Measurements from ENCODE around the gene ECE1.
"Not testable (repeated sequence)": the region's sequence is repeated elsewhere in the genome, so short reads cannot be mapped to it uniquely, and the experiment has no call there.

Gene ECE1

DNA sequence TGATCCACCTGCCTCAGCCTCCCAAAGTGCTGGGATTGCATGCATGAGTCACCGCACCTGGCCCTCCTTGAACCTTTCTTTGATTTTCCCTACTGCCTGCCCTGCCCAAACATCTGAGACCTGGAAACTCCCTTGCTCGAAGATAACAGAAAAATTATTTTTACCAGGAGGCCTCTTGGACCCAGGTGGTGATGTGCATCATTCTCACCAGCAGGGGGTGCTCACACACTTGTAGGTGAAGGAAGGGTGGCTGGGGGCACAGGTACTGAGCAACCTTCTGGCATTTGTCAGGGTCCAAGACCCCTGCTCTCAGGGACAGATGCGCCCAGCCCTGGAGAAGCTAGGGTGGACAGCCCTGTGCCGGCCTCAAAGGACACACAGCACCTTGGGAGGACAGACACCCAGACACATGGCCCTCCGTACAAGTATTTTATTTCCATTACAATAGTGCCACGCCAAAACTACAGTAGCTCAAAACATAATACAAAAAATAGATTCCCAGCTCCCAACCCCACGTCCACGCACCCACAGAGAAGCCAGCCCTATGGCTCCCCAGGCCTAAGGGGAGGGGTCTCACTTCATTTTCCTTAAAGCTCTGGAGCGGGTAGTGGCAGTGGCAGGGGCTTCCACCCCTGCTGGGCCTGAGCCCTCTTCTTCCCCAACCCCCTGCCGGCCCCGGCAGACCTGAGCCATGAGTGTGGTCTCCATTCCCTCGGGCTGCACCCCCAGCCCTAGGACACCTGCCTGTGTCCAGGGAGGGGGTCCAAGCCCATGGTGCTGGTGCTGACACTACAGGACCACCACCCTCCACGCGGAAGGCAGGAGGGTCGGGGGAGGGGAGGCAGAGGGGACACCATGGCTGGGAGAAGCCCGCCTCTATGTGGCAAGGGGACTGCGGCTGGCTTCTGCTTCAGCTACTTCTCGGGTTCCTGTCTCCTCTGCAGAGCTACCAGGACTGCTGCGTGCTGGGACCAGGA, 73.1 kb downstream of the ECE1 start:
- FAIRE-seq: no peak

DNA sequence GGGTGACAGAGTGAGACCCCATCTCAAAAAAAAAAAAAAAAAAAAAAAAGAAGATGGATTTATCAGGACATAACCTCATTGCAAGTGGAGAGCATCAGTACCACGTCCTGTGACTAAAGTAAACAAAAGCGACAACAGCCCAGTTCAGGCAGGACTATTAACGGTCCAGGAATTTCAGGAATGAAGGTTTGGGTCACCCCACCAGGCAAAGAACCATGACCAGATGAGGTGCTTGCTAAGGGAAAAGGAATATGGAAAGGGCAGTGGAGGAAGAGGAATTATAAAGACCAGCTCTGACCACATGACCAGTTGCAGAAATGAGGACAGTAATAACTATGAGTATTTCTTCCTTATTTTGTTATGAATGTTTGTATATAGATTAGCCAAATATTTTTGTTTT, 78.1 kb downstream of the ECE1 start:
- FAIRE-seq: no peak

GRCh38 chr1:21208137-21208700, 82.0 kb downstream of the ECE1 start:
- not testable (repeated sequence) for FAIRE-seq

- FAIRE-seq: no peak
These were observed 84.1 kb downstream of the ECE1 start for GRCh38 chr1:21206117-21206516.

GRCh38 chr1:21205416-21205815, 84.8 kb downstream of the ECE1 start:
- FAIRE-seq: no peak

DNA sequence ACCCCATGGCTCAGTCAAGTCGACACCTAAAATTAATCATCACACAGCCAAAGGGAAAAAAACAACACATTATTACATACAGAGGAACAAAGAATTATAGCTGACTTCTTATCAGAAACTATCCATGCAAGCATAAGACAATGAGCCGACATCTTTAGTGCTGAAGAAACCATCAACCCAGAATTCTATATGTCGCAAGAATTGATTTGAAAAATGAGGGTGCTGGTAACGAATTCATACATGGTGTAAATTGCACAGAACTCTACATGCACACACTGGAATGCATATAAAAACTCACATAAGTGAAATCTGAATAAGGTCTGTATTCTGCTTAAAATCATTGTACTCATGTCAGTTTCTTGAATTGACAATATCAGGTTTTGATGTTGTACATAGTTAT, 88.6 kb downstream of the ECE1 start:
- FAIRE-seq: no peak

- not testable (repeated sequence) for FAIRE-seq
These were observed 89.0 kb downstream of the ECE1 start for GRCh38 chr1:21201238-21201637.

DNA sequence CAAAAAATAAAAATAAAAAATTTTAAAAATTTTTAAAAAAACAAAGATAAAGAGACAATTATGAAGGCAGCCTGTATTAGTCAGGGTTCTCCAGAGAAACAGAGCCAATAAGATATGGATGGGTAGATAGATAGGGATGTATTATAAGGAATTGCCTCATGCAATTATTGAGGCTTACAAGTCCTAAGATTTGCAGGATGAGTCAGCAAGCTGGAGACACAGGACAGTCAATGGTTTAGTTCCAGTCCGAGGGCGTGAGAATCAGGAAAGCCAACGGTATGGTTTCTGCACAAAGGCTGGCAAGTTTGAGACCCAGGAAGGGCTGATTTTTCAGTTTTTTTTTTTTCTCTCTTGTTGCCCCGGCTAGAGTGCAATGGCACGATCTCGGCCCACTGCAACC, 89.5 kb downstream of the ECE1 start:
- no peak for FAIRE-seq

DNA sequence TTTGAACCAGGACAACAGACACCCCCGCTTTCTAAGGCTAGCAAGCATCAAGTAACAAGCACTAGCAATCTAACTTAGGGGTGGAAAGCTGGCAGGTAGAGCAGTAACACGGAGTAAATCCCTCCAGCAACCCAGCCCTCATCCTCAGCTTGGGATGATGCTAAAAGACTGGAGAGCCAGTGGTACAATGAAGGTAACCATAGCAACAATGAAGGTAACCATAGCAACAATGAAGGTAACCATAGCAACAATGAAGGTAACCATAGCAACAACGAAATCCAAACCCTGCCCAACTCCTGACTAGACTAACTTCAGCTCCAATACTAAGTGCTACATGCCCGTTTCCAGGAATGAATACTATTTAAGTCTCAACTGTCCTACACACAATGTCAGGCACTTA, 91.3 kb downstream of the ECE1 start:
- no peak for FAIRE-seq

DNA sequence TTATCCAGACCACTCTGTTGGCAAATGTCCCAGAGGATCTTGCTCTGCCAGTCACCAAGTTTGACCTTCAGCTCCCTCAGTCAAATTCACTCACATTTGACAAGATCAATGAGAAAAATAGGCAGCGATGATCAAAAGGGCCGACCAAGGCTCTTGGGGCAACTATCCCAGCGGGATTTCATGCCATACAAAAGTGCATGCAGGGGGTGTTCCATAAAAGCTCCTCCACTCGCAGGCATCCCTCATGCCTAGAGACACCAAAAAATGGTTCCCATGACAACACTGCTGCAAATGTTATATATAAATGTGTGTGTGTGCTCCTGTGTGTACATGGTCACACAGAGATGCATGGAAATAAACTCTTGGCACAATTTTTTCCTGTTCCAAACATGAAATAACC, 97.4 kb downstream of the ECE1 start:
- FAIRE-seq: no peak

- FAIRE-seq: no peak
These were observed 98.0 kb downstream of the ECE1 start for GRCh38 chr1:21192284-21192683.

DNA sequence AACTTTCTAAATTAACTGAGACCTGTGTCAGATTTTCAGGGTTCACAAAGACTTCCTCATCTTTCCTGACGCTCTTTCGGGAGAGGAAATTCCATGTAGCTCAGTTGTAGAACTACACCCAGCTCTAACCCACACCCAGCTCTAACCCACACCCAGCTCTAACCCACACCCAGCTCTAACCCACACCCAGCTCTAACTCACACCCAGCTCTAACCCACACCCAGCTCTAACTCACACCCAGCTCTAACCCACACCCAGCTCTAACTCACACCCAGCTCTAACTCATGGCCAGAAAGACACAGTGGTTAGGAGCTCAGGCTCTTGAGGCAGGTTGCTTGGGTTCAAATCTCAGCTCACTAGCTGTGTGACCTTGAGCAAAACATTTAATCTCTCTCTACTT, 99.5 kb downstream of the ECE1 start:
- not testable (repeated sequence) for FAIRE-seq

DNA sequence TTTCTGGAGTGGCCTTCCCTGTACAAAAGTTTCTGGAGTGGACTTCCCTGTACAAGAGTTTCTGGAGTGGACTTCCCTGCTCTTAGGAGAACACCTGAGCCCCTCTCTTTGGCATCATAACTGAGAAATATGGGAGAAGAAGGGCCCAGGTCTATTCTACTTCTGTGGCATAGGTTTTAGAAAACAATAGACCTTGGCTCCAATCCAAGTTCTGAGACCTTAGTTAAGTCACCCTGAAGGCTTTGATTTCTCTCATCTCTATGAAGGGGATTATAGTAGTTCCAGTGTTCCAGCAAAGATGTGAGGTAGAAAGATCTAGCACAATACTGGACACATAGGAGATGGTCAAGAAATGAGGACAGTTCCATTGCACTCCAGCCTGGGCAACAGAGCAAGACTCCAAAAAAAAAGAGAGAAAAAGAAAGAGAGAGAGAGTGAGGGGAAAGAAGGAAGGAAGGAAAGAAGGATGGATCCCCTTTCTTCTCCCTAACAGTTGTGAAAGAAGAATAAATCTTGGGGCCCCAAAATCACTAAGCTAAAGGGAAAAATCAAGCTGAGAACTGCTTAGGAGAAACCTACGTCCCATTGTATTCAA, 100.3 kb downstream of the ECE1 start:
- no peak for FAIRE-seq

GRCh38 chr1:21189421-21189820, 100.8 kb downstream of the ECE1 start:
- no peak for FAIRE-seq

- no peak for FAIRE-seq
These were observed 102.0 kb downstream of the ECE1 start for GRCh38 chr1:21188235-21188634.

GRCh38 chr1:21185221-21185731, 105.0 kb downstream of the ECE1 start:
- no peak for FAIRE-seq

- FAIRE-seq: no peak
These were observed 106.0 kb downstream of the ECE1 start for GRCh38 chr1:21184276-21184675.

DNA sequence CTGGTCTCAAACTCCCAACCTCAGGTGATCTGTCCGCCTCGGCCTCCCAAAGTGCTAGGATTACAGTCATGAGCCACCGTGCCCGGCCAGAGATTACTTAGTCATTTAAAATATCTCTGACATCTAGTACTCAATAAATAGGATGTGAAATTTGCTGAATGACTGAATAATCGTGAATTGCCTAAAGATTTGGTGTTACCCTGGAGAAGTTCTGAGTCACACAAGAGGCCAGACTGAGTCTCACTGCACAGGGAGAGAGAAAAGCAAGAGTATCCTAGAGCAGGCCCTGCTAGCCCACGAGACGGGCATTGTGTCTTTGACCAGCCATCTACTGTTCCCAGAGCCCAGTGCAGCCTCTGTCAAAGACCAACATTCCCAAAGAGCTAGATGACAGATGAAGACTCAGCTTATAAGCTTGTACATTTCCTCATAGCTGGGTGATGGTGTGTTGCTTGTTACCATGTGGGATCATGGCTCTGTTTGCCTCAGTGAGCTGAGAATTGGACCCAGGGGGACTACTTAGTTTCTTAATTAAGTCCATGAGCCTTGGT, 108.0 kb downstream of the ECE1 start:
- no peak for FAIRE-seq

DNA sequence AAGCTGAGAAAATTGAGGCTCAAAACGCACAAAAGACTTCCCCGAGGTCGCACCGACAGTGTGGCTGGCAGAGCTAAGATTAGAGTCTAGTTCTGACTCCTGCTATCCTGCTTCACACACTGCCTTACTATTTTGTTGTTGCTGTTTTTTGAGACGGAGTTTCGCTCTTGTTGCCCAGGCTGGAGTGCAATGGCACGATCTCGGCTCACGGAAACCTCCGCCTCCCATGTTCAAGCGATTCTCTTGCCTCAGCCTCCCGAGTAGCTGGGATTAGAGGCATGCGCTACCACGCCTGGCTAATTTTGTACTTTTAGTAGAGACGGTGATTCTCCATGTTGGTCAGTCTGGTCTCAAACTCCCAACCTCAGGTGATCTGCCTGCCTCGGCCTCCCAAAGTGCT, 112.0 kb downstream of the ECE1 start:
- not testable (repeated sequence) for FAIRE-seq

DNA sequence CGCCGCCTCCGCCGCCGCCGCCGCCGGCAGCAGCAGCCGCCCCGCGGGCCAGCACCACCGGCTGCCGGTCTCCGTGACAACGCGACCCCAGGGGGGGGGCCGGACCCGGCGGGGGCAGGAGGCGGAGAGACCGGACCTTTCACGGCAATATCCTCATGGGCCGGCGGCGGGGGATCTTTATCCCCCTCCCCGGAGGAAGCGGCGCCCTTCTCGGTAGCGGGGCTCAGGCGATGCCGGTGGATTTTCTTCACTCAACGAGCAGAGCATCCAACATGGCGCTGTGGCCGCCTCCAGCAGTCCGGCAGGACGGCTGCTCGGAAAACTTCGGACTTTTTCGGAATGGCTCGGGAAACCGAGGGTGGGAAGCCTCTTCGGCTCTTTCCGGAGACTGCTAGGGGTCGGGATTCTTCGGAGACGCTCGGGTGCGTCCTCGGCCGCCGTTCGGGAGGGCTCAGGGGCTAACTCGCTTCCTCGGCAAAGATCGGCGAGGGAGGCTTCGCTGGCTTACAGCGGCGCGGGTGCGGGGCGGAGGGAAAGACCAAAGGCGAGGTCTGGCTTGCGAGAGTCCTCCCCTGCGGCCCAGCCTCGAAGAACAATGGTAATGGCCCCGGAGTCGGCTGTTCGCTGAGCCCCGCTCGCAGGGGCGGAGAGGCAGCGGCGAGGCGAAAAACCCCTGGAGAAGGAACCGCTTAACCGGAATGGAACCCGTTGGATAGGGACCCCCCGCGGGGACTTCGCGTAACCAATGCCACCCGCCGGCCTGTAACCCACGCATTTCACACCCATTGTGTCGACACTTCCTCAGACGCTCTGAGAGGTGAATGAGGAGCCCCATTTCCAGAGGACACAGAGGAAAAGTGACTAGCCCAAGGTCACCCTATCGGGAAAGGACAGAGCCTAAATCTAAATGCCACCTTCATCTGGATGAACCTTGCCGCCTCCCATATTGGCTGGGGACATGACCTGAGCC, 113.4 kb downstream of the ECE1 start, which contains the start of gene EIF4G3:
Gene EIF4G3 (minus strand): TSS at position 312 of the 970 bp plus-strand sequence. CDS start 174,155 bp downstream, outside the sequence.
- peak; percentile 98 for FAIRE-seq

DNA sequence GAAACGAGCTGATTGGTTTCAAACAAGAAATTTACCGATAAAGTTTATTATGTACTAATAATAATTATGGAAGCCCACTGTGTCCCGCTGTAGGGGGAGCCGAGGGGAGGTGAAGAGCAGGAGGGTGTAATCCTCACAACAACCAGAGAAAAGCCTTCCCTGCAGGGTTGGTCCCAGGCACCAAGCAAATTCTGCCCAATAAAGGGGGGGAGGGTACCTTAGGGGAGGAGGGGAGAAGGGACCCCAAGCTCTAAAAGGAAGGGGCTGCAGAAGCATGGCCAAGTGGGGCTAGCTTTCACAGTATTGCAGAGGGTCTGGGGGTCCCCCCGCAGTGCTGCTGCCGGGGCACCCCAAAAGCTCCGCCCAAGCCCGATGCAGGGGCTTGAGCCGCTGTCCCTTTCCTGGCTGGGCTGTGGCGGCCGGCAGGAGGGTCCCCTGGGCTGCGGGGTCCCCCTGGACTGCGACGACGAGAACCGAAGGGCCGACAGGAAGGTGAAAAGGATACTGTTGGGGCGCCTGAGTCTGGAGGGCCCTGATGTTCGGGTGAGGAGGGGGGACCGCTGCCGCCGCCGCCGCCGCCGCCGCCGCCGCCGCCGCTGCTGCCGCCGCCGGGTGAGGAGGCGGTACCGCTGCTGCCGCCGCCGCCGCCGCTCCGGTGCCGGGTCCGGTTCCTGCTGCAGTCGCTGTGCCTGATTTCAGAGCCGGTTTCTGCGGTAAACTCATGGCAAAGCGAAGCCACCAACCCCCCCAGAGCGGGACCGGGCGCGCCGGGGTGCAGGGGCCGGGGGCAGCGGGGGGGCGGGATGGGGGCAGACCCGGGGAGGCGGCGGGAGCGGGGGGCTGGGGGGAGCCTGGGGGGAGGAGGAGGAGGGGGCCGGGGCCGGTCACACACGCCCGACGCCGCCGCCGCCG, 114.3 kb downstream of the ECE1 start:
- FAIRE-seq: no peak

Measured in A204.1 (cell line).